GM19328 (cell line): Measurements from ENCODE around the gene ZMYND8.

ENCODE experiments used
- ATAC-seq: cut with Tn5 transposase; IDR thresholded peaks from one replicate; pipeline ENCODE4 v1.9.1; 2021; ENCODE audit warnings: mild to moderate bottlenecking, moderate library complexity; ENCODE audit not compliant: unreplicated experiment

The ZMYND8 gene

GRCh38 chr20:47335251-47336128, 21.0 kb downstream of the ZMYND8 start:
- no peak for ATAC-seq

- no peak for ATAC-seq
Measured at GRCh38 chr20:47334022-47334551, 22.4 kb downstream of the ZMYND8 start.

DNA sequence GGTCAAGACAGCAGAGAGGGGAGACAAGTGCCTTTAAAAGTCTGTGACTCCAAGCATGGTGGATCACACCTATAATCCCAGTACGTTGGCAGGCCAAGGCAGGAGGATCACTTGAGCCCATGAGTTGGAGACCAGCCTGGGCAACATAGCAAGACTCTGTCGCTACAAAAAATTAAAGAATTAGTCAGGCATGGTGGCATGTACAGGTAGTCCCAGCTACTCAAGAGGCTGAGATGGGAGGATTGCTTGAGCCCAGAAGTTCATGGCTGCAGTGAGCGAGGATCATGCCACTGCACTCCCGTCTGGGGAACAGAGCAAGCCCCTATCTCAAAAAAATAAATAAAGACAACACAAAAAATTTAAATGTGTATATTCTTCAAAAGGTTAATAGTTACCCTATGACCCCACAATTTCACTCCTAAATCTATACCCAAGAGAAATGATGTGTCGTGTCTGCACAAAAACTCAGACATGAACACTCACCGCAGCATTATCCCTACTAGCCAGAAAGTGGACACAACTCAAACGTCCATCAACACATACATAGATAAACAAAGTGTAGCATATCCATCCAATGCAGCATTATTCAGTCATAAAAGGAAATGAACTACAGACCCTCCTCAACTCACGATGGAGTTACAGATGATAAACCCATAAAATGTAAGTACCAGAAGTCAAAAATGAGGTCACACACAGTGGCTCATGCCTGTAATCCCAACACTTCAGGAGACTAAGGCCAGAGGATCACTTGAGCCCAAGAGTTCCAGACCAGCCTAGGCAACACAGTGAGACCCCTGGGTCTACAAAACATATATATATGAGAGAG, 23.9 kb downstream of the ZMYND8 start:
- no peak for ATAC-seq

DNA sequence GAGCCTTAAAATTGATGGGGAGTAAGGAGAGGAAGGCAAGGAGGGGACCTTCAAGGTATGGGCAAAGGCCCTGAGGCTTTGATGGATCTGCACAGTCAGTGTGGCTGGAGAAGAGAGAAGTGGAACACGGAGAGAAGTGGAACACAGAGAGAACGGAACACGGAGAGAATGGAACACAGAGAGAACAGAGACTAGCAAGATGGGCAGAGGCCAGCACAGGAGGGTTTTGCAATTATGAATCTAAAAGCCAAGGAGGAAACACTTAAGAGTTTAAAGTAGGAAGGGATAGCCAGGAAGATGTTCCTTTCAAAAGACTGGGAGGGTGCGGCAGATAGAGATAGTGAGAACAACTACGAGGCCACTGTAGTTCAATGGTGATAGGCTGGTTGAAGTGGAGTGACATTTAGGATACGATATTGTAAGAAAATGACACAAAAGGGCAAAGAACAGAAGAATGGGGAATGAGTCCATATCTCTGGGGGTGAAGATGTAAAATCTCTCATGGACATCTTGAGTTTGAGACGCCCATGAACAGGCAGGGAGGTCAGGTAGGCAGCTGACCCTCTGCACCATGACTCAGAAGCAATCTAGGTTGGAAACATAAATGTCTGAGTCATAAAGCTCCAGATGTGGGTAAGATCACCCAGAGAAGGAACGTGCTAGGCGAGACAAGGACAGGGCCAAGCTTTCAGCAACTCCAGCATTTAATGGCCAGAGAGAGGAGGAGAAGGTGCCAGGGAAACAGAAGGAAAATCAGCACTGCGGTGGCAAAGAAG, 25.4 kb downstream of the ZMYND8 start:
- no peak for ATAC-seq

GRCh38 chr20:47330071-47330470, 26.4 kb downstream of the ZMYND8 start:
- no peak for ATAC-seq

DNA sequence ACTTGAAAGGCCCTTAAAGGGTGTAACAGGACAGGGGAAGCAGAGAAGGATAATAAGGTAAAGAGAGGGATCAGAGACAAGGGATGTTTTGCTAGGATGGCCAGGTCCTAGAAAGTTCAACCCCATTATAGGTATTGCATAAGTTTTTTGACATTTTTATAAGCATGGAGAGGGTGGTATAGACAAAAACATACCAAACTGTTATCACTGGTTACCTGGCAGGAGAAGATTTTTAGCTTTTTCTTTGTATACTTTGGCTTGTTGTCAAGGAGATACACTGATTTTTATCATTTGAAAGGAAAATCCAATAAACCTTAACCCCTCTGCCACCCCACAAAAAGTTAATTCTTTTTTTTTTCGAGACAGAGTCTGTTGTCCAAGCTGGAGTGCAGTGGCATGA, 28.4 kb downstream of the ZMYND8 start:
- ATAC-seq, result no peak

DNA sequence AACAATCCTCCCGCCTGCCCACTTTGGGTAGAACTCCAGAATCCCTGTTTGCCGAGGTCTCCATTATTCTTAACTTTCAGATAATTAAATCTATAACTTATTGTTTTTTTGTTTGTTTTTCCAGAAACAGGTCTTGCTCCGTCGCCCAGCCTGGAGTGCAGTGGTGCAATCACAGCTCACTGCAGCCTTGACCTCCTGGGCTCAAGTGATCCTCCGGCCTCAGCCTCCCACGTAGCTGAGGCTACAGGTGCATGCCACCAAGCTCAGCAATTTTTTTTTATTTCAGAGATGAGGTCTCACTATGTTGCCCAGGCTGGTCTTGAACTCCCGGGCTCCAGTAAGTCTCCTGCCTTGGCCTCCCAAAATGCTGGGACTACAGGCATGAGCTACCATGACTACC, 28.8 kb downstream of the ZMYND8 start:
- no peak for ATAC-seq

DNA sequence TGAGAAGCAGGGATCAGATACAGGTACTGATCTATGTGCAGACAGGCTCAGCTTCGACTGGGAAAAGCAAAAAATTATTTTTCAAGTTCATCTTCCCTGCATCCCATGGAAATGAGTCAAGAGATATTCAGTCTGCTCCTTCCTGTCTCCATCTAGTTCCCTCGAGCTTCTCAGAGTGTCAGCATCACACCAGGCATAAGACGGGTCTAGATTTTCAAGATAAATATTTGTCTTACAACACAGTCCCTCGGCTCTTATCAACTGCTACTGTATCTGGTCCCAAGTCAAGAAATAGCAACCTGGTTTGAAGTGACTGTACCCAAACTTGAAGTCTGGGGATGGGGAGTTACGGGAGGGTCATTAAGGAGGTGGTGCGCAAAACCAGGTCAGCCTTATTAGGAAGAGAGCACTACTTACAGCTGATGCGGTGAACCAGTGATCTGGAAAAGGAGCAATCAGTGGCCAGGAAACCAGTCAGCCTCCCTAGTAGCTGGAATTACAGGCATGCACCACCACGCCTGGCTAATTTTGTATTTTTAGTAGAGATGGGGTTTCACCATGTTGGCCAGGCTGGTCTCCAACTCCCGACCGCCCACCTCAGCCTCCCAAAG, 29.7 kb downstream of the ZMYND8 start:
- ATAC-seq, result no peak

- ATAC-seq, result no peak
Measured at GRCh38 chr20:47325242-47325641, 31.3 kb downstream of the ZMYND8 start.

DNA sequence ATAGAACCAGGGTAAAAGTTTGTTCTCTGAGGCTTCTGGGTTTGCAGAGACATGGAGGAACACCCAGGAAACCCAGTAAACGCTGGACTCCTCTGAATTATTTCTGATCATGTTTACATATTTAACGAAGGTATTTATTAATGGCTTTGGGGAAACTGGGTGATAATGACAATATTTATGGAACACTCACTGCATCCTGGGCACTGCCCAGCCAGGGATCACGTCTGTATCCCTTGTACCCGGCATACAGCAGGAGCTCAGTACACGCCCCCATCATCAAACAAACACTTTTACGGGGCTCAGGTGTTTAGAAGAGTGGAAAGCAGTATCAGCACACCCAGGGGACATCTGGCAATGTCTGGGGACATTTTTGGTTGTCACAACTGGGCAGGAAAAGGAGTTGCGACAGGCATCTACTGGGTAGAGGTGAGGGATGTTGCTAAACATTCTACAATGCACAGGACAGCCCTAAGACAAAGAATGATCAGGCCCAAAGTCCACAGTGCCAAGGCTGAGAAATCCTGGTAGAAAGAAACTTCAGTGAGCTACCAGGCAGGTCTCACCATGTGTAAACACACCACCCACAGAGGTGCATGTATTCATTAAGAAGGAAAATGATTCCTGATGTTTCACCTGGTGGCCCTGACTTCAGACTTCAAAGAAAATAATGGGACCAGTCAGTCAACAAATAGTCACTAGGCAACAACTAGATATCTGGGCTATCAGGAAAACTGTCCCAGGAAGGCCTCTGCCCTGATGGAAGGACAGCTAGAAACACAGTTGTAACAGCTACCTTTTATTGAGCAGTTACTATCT, 35.3 kb downstream of the ZMYND8 start:
- no peak for ATAC-seq

DNA sequence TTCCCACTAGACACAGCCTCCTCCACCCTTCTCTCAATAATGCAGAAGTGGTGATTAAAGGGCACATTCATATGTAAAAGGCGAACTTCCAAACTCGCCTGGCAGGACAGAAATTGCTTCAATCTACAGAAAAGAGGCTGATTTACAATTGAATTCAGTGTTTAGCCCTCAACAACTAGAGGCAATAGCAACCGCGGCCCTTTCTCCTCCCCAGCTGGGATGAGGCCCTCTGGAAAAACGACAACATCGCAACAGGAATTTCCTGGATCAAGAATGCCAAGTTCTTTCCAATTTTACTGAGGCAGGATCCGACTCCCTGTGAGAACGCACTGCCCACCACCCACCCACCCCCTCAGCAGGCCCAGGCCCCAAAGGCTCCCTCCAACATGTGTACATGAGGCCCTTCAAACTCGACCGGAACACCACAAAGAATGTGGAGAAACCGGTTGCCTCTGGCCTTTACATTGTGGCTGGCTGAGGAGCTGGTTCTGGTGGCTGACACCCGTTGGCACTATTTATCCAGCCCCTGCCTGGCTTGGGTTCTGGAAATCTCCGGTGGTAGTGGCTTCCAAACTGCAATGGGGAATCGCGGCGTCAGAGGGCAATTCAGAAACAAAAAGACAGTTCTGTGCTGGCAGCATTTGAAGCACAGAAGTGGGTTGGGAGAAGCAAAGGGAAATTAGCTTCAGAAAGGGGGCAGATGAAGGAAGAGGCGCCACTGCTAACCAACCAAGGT, 36.8 kb downstream of the ZMYND8 start:
- ATAC-seq, result no peak

DNA sequence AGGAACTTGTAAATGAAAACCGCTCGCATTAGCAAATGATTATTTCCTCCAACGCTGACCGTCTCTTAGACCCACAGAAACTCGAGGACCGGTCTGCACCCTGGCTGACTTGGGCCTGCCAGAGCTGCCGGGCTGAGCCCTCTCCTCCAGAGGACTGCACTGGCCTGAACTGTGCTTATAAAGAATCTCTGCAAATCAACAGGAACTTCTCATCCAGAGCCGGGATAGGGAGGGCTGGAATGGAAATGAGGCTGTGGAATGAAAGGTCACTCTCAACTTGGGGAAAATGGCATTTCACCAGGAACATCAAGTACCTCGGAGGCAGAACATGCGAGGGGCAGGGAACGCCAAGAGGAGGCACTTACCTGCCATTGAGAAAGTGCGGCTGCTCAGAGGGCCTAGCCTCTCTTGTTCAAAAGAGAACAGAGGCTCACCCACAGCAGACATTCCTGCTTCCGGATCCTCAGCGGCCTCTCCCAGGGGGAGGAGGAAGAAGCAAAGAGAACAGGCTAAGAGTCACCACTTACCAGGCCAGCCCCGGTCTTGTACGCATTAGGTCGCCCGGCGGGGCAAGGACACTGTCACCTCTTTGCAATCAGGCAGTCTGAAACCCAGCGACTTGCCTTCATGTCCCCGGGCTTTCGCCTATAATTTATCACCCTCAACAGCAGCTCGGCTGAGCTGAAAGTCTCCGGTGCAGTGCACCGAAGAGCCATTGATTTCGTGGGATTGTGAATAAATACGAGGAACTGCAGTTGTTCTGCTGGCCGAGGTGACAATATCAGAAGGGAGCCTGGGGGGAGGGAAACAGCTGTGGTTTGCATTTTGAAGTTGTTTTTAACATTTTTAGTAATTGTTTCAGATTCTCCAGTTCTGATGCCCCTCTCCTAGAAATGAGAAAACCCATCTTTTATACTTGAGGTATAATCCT, 37.6 kb downstream of the ZMYND8 start:
- ATAC-seq, result no peak

- no peak for ATAC-seq
Measured at GRCh38 chr20:47318027-47318585, 38.4 kb downstream of the ZMYND8 start.

DNA sequence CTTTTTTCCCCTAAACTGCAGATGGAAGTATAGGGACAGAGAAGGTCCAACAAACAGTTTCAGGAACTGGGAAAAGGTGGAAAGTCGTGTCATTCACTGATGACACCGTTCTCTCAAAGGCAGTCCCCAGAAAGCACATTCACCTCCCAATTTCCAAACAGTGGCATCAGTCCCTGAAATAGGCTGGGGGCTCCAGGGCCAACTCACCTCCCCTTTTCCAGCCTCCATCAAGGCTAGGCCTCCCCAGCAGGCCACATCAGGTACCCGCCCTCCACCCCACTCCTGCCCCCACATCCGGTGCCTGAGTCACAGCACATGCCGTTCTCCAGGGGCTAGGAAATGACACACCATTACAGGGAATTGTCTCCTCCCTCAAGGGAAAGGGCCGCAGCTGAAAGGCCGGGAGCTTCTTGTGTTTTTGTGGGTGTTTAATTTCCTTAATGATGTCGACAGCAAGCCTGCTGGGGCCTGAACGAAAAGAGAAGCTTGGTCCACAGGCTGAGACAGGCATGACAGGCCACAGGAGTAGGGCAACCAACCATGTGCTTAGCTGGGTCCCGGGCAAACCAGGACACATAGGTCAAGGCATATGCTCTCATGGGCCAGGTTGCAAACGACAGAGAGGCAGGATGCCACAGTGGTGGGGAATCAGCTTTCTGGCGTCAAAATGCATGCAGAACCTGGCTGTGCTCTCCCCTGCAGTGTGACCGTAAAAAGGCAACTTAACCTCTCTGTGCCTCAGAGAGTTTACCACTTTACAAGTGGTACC, 39.2 kb downstream of the ZMYND8 start:
- no peak for ATAC-seq

DNA sequence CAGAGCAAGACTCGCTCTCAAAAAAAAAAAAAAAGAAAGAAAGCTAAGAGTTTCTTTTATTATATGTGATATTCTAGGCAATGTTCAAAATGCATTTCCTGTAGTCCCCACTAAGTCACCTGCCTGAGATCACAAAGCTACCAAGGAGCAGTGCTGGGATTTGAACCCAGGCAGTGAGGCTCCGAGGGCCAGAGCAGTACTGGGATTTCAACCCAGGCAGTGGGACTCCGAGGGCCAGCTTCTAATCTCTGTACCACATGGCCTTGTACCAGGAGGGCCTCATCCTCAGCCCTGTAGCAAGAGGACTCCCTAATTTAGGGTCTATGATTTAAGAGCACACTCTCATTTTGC, 39.7 kb downstream of the ZMYND8 start:
- no peak for ATAC-seq

DNA sequence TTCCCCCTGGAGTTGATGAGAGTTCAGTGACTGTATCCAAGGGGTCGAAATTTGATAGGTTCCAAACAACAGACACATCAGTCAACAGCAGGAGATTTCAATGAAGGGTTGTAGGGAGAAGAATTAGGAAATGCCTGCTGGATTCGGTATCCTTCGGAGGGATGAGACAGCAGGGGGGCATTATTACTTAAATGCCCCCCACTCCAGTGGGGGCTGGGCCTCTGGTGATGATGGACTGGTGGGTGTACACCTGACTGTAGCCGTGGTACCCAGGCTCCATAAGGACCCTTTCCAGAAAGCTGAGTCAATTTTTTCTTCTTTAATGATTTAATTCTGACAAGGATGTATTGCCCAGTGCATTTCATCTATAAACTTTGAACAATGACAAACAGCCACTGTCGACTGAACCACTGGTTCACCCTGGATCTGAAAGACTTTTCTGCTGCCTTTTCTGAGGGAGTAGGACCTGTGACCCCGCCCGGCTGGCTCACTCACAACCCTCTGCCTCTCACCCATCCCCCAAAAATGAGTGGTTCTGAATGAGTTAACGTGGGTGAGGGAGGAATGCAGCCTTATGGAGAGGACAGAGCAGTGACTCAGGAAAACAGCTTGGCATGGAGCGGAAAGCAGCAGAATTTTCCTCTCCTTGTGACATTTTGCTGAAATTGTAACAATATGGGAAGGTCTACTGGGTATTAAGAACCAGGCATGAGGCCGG, 41.0 kb downstream of the ZMYND8 start:
- ATAC-seq, result no peak
